ENCODE measurements around the gene MNX1. TPM values are rescaled to one million over a fixed set of nuclear protein-coding genes. Genes with fewer than 3 reads are reported as not detected.

MNX1 gene
- total RNA-seq, 1 donor from 2014 or later, result 2.1 TPM

- no peak for TF ChIP-seq CTCF (conservative IDR thresholded peaks at IDR 0.05; ENCODE audit: low read depth, low read length)
- no peak overlapping the region for H3K4me3 ChIP-seq (ENCODE audit: low read depth, low read length)
- no peak for DNase-seq (ENCODE audit: low read depth)
Measured at GRCh38 chr7:157041514-157042277, 31.2 kb upstream of the MNX1 start.

GRCh38 chr7:157041004-157041403 lies 30.5 kb upstream of the MNX1 start:
- TF ChIP-seq CTCF (conservative IDR thresholded peaks at IDR 0.05; ENCODE audit: low read depth, low read length), result no peak
- no peak for DNase-seq (ENCODE audit: low read depth)
- H3K4me3 ChIP-seq (ENCODE audit: low read depth, low read length), result no peak overlapping the region

- TF ChIP-seq CTCF (conservative IDR thresholded peaks at IDR 0.05; ENCODE audit: low read depth, low read length), result no peak
- no peak overlapping the region for H3K4me3 ChIP-seq (ENCODE audit: low read depth, low read length)
Measured at GRCh38 chr7:157037635-157038034, 27.2 kb upstream of the MNX1 start.

GRCh38 chr7:157037028-157037427 lies 26.6 kb upstream of the MNX1 start:
- DNase-seq (ENCODE audit: low read depth), result no peak
- TF ChIP-seq CTCF (conservative IDR thresholded peaks at IDR 0.05; ENCODE audit: low read depth, low read length), result no peak
- no peak overlapping the region for H3K4me3 ChIP-seq (ENCODE audit: low read depth, low read length)

More at GRCh38 chr7:157037635-157038034, 27.2 kb upstream of the MNX1 start:
- no peak for DNase-seq (ENCODE audit: low read depth)

GRCh38 chr7:157035979-157036378 lies 25.5 kb upstream of the MNX1 start:
- H3K4me3 ChIP-seq (ENCODE audit: low read depth, low read length), result no peak overlapping the region
- no peak for DNase-seq (ENCODE audit: low read depth)
- no peak for TF ChIP-seq CTCF (conservative IDR thresholded peaks at IDR 0.05; ENCODE audit: low read depth, low read length)

- TF ChIP-seq CTCF (conservative IDR thresholded peaks at IDR 0.05; ENCODE audit: low read depth, low read length), result no peak
- no peak overlapping the region for H3K4me3 ChIP-seq (ENCODE audit: low read depth, low read length)
- no peak for DNase-seq (ENCODE audit: low read depth)
Measured at GRCh38 chr7:157035302-157035701, 24.8 kb upstream of the MNX1 start.
